Measurements from ENCODE around the gene TNRC18. TPM values are rescaled to one million over a fixed set of nuclear protein-coding genes. Genes with fewer than 3 reads are reported as not detected.

The TNRC18 gene
- total and polyA plus RNA-seq, 2 donors (not counting 3 experiments of a cell fraction or from before 2014, with no cell fraction given): 14.8 to 64.6 TPM

DNA sequence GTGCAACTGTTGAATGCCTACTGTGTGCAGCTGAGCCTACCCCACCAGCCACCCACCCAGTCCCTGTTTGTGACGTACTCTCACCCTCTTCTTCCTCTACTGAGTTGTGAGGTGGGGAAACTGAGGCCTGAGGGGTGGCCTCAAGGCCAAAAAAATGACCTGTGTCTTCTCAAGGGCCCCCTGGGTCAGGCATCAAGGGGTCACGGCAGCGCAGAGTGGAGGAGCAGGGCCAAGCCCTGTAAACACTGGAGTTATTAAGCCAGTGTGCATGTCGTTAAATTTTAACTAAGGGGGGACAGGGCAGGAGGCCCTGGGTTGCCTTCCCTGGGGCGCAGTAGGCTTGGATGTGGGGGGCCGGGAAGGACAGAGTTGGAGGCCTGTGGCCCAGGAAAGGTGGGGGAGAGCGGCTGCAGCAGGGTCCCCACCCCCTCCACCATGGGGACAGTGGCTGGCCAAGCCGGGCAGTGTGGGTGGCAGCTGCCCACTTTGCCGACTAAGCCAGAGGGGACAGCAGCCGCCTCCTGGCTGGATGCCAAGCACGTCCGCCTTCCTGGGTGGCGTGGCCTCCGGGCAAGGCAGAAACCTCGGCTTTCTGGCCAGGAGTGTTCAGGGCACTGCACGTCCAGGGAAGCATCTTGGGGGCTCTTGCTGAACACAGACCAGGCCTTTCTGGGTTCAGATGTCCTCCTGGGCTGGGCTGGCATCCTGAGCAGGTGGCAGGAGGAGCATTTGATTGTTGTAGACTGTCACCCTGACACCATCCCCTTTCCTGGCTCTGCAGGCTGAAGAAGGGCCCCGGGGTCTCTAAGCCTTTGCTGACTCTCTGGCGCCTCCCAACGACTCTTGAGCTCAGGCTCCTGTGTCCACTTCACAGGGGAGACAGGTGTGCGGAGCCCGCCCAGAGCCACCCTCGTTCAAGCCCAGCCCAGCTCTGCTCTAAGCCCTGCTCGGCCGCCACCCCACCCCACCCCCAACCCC lies 139.0 kb downstream of the TNRC18 start:
- ChIA-PET POLR2A (no interaction called here), CTCF (interaction anchor here (0.6 to 1.0 kb wide), 3 partner anchors 8 to 44 kb away, joined by 3 to 4 read pairs (median 3); no protein-coding TSS in a partner anchor)
- Histone ChIP-seq H3K79me2 (ENCODE audit: control insufficient read depth, insufficient read depth, low read length) (no peaks in the 10 kb centered on the region), H3K4me1 (ENCODE audit: control insufficient read depth, extremely low read depth, insufficient read depth, low read length) (no peaks in the 10 kb centered on the region), H3K9me3 (replicated peaks; ENCODE audit: control insufficient read depth, insufficient read depth, low read length) (no peaks in the 10 kb centered on the region), H3K9ac (replicated peaks; ENCODE audit: extremely low read depth, insufficient read depth, low read length) (no peak overlapping the region), H3K36me3 (ENCODE audit: control insufficient read depth in 2 of 2, extremely low read depth in 1 of 2, insufficient read depth in 2 of 2, low read length in 2 of 2) (no peaks in the 10 kb centered on the region), H3K9me1 (replicated peaks; ENCODE audit: control insufficient read depth, extremely low read depth, insufficient read depth, low read length) (no peaks in the 10 kb centered on the region), H3K4me3 (replicated peaks in 1 of 3; ENCODE audit: insufficient read depth in 1 of 3, low read depth in 1 of 3, low read length in 3 of 3) (no peak overlapping the region), H3K27me3 (ENCODE audit: control insufficient read depth in 2 of 2, insufficient read depth in 2 of 2, low read length in 2 of 2) (no peaks in the 10 kb centered on the region), H4K20me1 (replicated peaks; ENCODE audit: control insufficient read depth, extremely low read depth, insufficient read depth, low read length) (no peaks in the 10 kb centered on the region), H3K27ac (ENCODE audit: insufficient read depth, low read depth, low read length) (no peak overlapping the region), H3K4me2 (ENCODE audit: insufficient read depth, low read length) (no peak overlapping the region), H2AFZ (ENCODE audit: low read depth, low read length) (no peak overlapping the region)
- FAIRE-seq (no peak), DNase-seq (ENCODE audit: low read depth, low spot score) (no peak)
- TF ChIP-seq, protein P1, sequence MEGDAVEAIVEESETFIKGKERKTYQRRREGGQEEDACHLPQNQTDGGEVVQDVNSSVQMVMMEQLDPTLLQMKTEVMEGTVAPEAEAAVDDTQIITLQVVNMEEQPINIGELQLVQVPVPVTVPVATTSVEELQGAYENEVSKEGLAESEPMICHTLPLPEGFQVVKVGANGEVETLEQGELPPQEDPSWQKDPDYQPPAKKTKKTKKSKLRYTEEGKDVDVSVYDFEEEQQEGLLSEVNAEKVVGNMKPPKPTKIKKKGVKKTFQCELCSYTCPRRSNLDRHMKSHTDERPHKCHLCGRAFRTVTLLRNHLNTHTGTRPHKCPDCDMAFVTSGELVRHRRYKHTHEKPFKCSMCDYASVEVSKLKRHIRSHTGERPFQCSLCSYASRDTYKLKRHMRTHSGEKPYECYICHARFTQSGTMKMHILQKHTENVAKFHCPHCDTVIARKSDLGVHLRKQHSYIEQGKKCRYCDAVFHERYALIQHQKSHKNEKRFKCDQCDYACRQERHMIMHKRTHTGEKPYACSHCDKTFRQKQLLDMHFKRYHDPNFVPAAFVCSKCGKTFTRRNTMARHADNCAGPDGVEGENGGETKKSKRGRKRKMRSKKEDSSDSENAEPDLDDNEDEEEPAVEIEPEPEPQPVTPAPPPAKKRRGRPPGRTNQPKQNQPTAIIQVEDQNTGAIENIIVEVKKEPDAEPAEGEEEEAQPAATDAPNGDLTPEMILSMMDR (IDR thresholded peaks at IDR 0.05; ENCODE audit: extremely low read depth in 1 of 2, insufficient read depth in 1 of 2, low read depth in 1 of 2, low read length in 2 of 2): peak in 1 of 2 donors; percentile 41
- TF ChIP-seq, protein P2, sequence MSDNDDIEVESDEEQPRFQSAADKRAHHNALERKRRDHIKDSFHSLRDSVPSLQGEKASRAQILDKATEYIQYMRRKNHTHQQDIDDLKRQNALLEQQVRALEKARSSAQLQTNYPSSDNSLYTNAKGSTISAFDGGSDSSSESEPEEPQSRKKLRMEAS (IDR thresholded peaks at IDR 0.05; ENCODE audit: insufficient read depth, insufficient read length): no peak
- intact Hi-C loops (cut with micrococcal nuclease): no loop called here
- BruUV-seq (replicated peaks): no TSS peak
- dilution Hi-C loops (cut with MboI; ENCODE audit: extremely low pct_ligation_motif_present, low sequenced_read_pairs): no loop called here
